GM18526 (cell line): ENCODE data around the gene CRIP1.

Source experiments
- POLR2A ChIP-seq: IDR thresholded peaks from 3 replicates; pipeline ENCODE4 v1.6.1; 2011; ENCODE audit not compliant: insufficient read length; ENCODE audit errors: extremely low read depth

The CRIP1 gene

GRCh38 chr14:105519946-105520698, 33.4 kb downstream of the CRIP1 start:
- no peak for TF ChIP-seq POLR2A

- no peak for TF ChIP-seq POLR2A
Observed at GRCh38 chr14:105525326-105525725, 38.6 kb downstream of the CRIP1 start.

DNA sequence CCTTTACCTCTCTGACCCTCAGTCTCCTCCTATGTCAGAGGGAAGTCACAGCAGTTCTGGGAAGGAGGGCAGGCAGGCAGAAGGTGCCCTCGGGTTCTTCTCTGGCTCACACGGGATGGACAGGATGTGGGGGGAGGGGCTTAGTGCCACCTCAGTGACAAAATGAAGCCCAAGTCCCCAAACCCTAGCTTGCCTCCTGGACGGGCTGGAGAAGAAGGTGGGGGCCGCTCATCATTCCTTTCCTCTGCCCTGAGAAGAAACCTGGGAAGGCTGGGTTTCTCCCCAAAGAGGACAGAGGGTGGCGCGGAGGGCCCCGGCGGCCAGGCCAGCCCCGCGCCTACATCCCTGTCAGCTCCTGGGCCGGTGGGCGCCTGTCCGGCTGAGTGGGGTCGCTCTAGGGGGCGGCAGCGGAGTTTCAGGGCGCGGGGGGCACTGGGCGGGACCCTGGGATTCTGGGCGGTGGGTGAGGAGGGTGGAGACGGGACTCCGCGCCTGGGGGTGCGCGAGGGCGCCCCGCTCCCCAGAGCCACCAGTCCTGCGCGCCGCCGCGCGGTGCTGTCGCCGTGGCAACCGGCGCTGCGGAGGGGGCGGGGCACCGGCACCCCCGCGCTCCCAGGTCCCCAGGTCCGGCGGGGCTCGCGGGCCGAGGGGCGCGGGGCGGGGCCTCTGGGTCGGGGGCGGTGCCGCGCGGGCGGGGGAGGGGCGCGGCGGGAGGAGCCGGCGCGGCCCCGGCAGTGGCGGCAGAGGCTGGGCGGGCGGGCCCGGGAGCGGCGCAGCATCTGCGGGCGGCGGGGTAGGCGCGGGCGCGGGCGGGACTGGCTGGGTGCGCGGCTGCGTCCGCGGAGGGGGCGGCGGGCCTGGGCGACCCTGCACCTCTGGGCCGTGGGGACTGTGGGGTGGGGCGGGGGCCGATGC, 39.4 kb downstream of the CRIP1 start, which contains the start of gene TMEM121:
Gene TMEM121, plus strand, starts transcription at position 723 of the 915 bp plus-strand sequence. CDS start 2,252 bp downstream, outside the sequence.
- no peak for TF ChIP-seq POLR2A

DNA sequence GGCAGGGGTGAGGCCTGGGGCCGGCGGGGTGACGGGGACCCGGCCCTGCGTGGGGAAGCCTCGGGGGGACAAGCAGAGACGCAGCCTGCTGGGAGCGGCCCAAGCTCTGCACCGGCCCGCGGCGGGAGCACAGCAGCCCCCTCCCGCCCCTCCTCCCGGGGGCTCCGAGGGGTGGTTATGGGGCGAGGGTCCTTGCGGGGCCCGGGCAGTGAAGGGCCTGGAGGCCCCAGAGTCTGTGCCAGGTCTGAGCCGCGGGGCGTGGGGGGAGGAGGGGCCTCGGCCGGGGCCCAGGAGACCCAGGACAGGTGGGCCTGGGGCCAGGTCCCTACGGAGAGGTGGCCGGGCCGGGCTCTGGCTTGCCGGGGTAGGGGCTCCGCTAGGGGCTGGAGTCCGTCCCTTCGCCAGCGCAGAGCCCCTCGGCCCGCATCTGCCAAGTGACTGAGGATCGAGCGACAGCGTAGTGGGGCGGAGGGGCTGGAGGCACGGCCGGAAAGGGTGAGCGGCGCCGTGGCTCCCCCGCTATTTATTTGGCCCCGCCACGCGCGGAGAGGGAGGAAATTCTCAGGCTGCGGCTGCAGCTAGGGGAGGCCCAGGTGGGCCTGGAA, 40.2 kb downstream of the CRIP1 start:
- TF ChIP-seq POLR2A, result no peak

- TF ChIP-seq POLR2A, result no peak
Observed at GRCh38 chr14:105527381-105527825, 40.7 kb downstream of the CRIP1 start.

DNA sequence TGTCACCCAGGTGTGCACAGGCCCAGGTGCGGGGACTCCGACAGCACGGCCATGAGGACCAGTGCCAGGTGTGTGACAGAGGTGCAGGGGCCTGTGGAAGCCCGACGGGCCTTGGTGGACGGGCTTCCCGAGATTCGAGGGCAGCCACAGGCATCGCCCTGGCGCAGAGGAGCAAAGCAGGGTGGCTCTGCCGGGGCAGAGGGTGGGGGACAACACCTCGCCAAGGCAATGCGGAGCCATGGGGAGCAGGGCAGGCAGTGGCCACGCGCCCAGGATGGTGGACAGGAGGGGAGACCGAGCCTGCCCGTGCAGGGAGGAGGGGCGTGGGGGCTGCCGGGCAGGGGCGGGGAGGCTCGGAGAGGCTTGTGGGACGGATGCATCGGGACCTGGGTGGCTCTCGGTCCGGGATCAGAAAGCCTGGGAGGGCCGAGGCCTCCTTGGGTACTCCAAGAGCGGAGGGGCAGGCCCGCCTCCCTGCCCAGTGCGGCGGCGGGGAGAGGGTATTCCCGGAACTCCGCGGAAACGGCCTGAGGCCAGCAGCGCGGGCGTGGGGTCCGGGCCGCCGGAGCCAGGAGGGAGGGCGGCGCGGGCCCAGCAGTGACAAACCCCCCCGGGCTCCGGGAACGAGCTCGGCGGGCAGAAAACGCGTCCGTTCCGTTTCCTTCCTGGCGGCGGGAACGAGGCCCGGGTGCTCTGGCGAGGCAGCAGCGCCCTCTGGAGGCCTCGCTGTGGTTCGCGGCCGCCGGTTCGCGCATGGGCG, 41.3 kb downstream of the CRIP1 start:
- no peak for TF ChIP-seq POLR2A

- TF ChIP-seq POLR2A, result no peak
Observed at GRCh38 chr14:105528586-105529318, 42.1 kb downstream of the CRIP1 start.

DNA sequence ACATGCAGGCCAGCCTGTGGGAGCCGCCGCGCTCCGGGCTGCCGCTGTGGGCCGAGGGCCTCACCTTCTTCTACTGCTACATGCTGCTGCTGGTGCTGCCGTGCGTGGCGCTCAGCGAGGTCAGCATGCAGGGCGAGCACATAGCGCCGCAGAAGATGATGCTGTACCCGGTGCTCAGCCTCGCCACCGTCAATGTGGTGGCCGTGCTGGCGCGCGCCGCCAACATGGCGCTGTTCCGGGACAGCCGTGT, 42.6 kb downstream of the CRIP1 start:
- no peak for TF ChIP-seq POLR2A

DNA sequence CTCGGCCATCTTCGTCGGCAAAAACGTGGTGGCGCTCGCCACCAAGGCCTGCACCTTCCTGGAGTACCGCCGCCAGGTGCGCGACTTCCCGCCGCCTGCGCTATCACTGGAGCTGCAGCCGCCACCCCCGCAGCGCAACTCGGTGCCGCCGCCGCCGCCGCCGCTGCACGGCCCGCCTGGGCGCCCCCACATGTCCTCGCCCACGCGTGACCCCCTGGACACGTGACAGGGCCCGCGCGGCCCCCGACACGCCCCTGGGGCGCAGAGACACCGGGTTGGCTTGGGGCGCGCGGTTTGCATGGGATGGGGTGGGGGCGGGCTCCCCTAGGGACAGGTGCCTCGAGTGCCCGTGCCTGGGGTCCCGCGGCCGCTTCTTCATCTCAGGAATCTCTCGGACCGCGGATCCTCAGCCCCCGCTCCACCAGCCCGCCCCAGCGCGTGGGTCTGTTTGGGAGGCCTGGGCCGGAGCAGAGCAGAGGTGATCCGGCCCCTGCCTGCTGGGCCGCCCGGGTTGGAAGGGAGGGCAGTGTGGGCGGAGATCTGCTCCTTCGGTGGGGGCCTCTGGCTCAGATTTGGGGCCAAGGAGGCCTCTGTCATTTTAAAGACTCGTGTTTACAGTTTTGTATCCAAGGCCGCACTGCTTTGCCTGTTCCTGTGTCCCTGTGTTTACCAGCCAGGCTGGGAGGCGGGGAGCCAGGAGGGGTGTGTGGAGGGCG, 43.0 kb downstream of the CRIP1 start:
- no peak for TF ChIP-seq POLR2A

DNA sequence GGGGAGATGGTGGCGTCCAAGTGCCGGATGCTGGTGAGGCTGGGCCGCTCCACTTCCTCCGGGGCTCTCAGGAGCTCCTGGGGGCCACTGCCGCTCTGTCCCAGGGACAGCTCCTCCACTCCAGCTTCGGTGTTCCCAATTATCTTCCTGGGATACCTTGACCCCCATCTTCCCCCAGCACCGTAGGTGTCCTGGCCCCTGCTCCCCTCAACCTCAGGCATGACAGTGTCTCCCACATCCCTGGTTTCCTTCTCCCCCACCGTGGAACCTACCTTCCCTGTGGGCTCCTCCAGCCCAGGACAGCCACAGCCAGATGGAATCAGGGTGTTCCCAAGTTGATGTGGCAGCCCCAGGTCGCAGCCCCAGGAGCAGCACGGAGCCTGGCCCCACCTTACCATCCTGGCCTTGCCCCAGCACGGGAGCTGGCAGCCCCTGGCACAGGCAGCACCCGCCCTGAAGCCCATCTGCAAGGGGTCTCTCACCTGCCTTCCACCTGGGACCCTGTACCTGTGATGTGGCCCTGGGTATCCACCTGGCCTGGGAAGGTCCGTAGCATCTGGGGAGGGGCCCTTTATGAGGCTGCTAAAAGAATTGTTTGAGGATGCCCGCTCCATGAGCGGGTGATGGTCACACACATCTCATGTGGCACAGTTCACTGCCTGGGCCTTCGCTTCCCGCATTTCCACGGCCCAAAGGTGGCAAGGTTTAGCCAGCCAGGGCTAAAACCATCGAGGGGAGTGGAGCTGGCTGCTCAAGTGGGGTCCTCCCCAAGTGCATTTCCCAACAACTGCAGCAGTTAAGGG, 43.8 kb downstream of the CRIP1 start:
- TF ChIP-seq POLR2A, result no peak

GRCh38 chr14:105531088-105531893, 44.6 kb downstream of the CRIP1 start:
- TF ChIP-seq POLR2A, result no peak

DNA sequence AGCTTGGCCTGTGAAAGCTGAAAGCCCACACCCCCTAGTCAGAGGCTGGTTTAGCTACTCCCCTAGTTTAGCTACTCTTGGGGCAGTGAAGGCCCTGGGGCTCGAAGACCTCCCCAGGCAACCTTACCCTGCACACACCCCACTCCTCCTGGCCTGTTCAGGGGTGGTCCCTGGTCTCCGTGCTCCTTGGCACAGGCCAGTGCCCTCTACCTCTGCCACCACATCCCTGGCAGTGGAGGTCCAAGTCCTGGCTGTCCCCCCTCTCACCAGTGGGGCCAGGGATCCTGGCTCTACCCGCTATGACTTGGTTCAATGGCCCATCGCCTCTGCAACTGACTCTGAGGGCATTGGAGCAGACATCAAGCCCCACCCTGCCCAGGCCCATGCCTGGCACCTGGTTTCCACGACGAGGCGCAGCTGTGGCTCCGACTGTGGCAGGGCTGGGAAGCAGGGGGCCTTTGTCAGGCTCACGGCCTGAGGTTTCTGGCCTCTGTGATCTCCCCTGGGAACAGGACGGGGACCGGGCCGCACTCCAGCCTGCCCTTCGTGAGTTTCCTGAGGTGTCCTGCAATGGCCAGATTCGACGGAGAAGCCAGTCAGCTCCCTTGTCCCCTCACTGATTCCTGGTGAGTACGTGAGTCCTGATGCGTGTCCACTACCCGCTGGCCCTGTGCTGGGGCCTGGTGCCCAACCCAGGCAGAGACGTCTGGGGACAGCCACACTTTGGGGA, 45.4 kb downstream of the CRIP1 start:
- TF ChIP-seq POLR2A, result no peak
